Parathyroid adenoma (tissue), 2 donors: ENCODE results near the gene SLAMF1.

ENCODE experiments used
- H2AFZ ChIP-seq: fragments of 300-600 bp; sonication (generic); one replicate; pipeline ENCODE4 v1.7.0; 2017; ENCODE audit warnings: antibody characterized with exemption, mild to moderate bottlenecking
- H3K27ac ChIP-seq: fragments of 300-600 bp; sonication (generic); one replicate; pipeline ENCODE4 v1.7.0; 2017
- H3K27me3 ChIP-seq: fragments of 300-600 bp; sonication (generic); one replicate; pipeline ENCODE4 v1.7.0; 2017; ENCODE audit warnings: low read length; ENCODE audit not compliant: control insufficient read depth, insufficient read depth
- H3K36me3 ChIP-seq: fragments of 300-600 bp; sonication (generic); one replicate; pipeline ENCODE4 v1.7.0; 2017; ENCODE audit warnings: low read length; ENCODE audit not compliant: control insufficient read depth, insufficient read depth
- H3K4me1 ChIP-seq: fragments of 300-600 bp; sonication (generic); one replicate; pipeline ENCODE4 v1.7.0; 2017; ENCODE audit warnings: control low read depth
- H3K4me2 ChIP-seq: fragments of 300-600 bp; sonication (generic); one replicate; pipeline ENCODE4 v1.7.0; 2017; ENCODE audit warnings: low read length
- H3K4me3 ChIP-seq: fragments of 300-600 bp; sonication (generic); one replicate; pipeline ENCODE4 v1.7.0; 2017; ENCODE audit warnings: low read depth, low read length
- H3K79me2 ChIP-seq: fragments of 300-600 bp; sonication (generic); one replicate; pipeline ENCODE4 v1.7.0; 2017; ENCODE audit warnings: control low read depth
- H3K9ac ChIP-seq: fragments of 300-600 bp; sonication (generic); one replicate; pipeline ENCODE4 v1.7.0; 2017; ENCODE audit warnings: mild to moderate bottlenecking
- H3K9me3 ChIP-seq: fragments of 300-600 bp; sonication (generic); one replicate; pipeline ENCODE4 v1.7.0; 2017; ENCODE audit warnings: low read length; ENCODE audit not compliant: control insufficient read depth
- CTCF ChIP-seq: fragments of 300-600 bp; sonication (generic); IDR thresholded peaks from one replicate; pipeline ENCODE4 v1.7.0; 2017; ENCODE audit warnings: antibody characterized with exemption, mild to moderate bottlenecking
- donor health status: primary hyperparathyroidism.

SLAMF1 gene

DNA sequence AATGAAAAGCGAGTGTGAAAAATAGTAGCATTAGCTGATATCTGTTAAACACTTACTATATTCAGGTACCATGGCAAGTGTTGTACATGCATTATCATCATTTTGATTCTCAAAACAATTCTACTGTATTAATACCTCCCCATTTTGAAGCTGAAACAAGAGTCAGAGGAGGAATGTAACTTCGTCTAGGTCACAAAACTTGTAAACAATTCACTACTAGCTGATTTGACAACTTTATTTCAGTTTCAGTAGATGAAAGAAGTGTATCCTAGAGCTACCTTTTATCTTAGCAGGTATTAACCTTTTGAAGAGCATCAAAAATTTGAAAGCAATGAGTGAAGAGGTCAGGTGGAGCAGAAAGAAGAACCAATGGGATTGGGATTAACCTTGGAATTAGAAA lies 69.2 kb downstream of the SLAMF1 start:
- Histone ChIP-seq H2AFZ (no peak overlapping the region), H3K4me3 (no peak overlapping the region), H3K9ac (no peak overlapping the region), H3K27me3 (no peaks in the 10 kb centered on the region), H3K4me1 (no peaks in the 10 kb centered on the region), H3K4me2 (no peak overlapping the region), H3K9me3 (no peaks in the 10 kb centered on the region), H3K27ac (no peak overlapping the region), H3K36me3 (no peaks in the 10 kb centered on the region), H3K79me2 (no peaks in the 10 kb centered on the region)
- TF ChIP-seq CTCF: no peak

GRCh38 chr1:160576884-160577283 lies 70.0 kb downstream of the SLAMF1 start:
- Histone ChIP-seq H2AFZ (no peak overlapping the region), H3K4me3 (no peak overlapping the region), H3K9ac (no peak overlapping the region), H3K27ac (no peak overlapping the region), H3K4me2 (no peak overlapping the region), H3K36me3 (no peaks in the 10 kb centered on the region), H3K79me2 (no peaks in the 10 kb centered on the region), H3K4me1 (no peaks in the 10 kb centered on the region), H3K27me3 (no peaks in the 10 kb centered on the region), H3K9me3 (no peaks in the 10 kb centered on the region)
- no peak for TF ChIP-seq CTCF

DNA sequence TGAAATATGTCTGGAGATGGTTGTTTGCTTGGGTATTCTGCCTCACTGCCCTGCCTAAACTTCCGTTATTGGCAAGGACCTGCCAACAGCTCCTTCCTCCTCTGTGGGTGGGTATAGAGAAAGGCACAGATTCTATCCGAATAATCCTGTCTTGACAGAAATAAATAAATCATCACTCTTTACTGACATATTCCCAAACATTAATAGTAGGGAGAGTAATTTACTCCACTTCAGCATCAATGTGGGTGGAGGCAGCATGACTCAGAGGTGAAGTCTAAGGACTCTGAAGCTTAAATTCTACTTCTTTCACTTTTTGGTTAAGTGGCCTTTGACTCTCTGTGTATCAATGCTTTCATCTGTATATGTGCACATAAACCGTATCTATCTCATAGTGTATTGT lies 70.5 kb downstream of the SLAMF1 start:
- Histone ChIP-seq H2AFZ (no peak overlapping the region), H3K4me1 (no peaks in the 10 kb centered on the region), H3K27ac (no peak overlapping the region)

GRCh38 chr1:160575112-160575664 lies 71.7 kb downstream of the SLAMF1 start:
- no peak for TF ChIP-seq CTCF
- Histone ChIP-seq H3K4me2 (no peak overlapping the region), H2AFZ (no peak overlapping the region), H3K9ac (no peak overlapping the region), H3K4me3 (no peak overlapping the region), H3K36me3 (no peaks in the 10 kb centered on the region), H3K4me1 (no peaks in the 10 kb centered on the region), H3K9me3 (no peaks in the 10 kb centered on the region), H3K27me3 (no peaks in the 10 kb centered on the region), H3K79me2 (no peaks in the 10 kb centered on the region), H3K27ac (no peak overlapping the region)

More for the DNA sequence above, 70.5 kb downstream of the SLAMF1 start:
- Histone ChIP-seq H3K4me2 (no peak overlapping the region), H3K36me3 (no peaks in the 10 kb centered on the region), H3K79me2 (no peaks in the 10 kb centered on the region), H3K9me3 (no peaks in the 10 kb centered on the region), H3K27me3 (no peaks in the 10 kb centered on the region), H3K4me3 (no peak overlapping the region), H3K9ac (no peak overlapping the region)
- TF ChIP-seq CTCF: no peak

DNA sequence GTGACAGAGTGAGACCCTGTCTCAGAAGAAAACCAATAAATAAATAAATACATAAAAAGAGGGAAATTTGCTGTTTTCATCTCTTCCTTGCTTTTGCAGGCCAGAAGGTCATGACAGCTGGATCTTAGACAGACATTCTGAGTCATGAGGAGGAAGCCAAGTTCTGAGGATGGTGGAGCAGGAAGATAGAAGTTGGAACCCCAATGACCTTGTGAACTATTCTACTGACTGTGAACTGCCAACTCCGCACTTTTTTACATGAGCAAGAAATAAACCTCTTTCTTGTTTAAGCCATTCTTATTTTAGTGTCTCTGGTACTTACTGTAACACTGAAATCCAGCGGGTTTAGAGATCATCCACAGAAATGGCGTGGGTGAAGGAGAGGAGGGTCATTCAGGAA lies 76.0 kb downstream of the SLAMF1 start:
- Histone ChIP-seq H3K27me3 (no peaks in the 10 kb centered on the region), H3K9ac (no peak overlapping the region), H3K79me2 (no peaks in the 10 kb centered on the region), H3K9me3 (no peaks in the 10 kb centered on the region), H3K4me1 (no peaks in the 10 kb centered on the region), H3K27ac (no peak overlapping the region), H3K4me3 (no peak overlapping the region), H2AFZ (no peak overlapping the region), H3K4me2 (no peak overlapping the region), H3K36me3 (no peaks in the 10 kb centered on the region)
- TF ChIP-seq CTCF: no peak
